HEK293 (cell line): ENCODE data around the gene EPS8L3.

Experiments
- BCL6B ChIP-seq: fragments of 450-650 bp; formaldehyde crosslinking; IDR thresholded peaks from 2 replicates; pipeline ENCODE4 v1.5.1; 2017; ENCODE audit warnings: missing biosample characterization, missing genetic modification characterization
- CTCF ChIP-seq: fragments of 450-650 bp; formaldehyde crosslinking; IDR thresholded peaks from 2 replicates; pipeline ENCODE4 v1.5.1; 2016; ENCODE audit warnings: missing biosample characterization, missing genetic modification characterization
- PRDM4 ChIP-seq: fragments of 450-650 bp; formaldehyde crosslinking; IDR thresholded peaks from 2 replicates; pipeline ENCODE4 v1.5.1; 2017; ENCODE audit warnings: missing biosample characterization, missing genetic modification characterization
- SP7 ChIP-seq: fragments of 450-650 bp; formaldehyde crosslinking; IDR thresholded peaks from 2 replicates; pipeline ENCODE4 v1.5.1; 2016; ENCODE audit warnings: missing biosample characterization, missing genetic modification characterization
- ZBTB11 ChIP-seq: fragments of 450-650 bp; formaldehyde crosslinking; conservative IDR thresholded peaks from 2 replicates; pipeline ENCODE4 v1.5.1; 2016; ENCODE audit warnings: low read depth, missing biosample characterization, missing genetic modification characterization
- ZNF394 ChIP-seq: fragments of 450-650 bp; formaldehyde crosslinking; IDR thresholded peaks from 2 replicates; pipeline ENCODE4 v1.5.1; 2016; ENCODE audit warnings: missing biosample characterization, missing genetic modification characterization, mild to moderate bottlenecking, moderate library complexity, borderline replicate concordance

- TF ChIP-seq CTCF (tag by site-specific recombination), result peak; percentile 81; the same call in 1 of the 2 replicates
- TF ChIP-seq PRDM4, result no peak
- no peak for TF ChIP-seq SP7 (tag by site-specific recombination)
- no peak for TF ChIP-seq BCL6B
- no peak for TF ChIP-seq ZNF394 (tag by site-specific recombination)
- TF ChIP-seq ZBTB11, result no peak
These were observed 9.6 kb upstream of the EPS8L3 start for GRCh38 chr1:109773203-109773899.
